ENCODE data around the gene TUBGCP3.

DNA sequence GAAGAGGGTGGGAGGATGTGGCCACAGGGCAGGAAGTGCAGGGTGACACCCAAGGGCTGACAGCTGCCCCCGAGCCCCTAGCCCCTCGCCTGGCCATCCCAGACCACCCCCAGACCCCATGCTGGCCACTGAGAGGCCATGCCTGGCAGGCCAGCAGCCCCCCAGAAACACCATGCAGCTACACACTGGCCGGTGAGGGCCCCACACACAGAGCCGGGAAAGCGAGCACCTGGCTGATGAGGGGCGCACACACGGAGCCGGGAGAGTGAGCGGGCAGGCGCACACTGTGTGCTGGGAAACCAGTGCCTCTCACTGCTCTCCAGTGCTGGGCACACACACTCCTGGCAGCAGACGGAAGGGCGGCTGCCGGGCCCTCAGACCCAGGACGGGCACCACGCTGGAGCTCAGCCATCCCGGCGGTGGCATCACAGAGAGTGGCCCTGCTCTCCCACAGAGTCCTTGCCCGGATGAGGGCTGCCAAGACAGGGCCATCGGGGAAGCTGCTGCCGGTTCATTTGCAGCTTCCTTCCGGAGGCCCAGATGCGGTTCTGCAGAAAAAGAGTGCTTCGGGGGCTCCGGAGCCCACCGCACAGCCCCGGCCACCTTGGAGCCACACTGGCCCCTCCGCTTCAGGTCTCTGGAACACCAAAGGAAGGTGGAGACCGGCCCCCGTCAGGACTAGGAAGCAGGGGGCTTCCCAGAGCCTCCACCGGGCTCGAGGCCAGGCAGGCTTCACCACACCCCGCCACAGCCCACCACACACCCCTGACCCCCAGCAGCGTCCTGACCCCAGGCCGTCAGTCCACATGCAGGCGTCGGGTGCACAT lies 135.4 kb downstream of the TUBGCP3 start:
- TF ChIP-seq CTCF (IDR thresholded peaks at IDR 0.05) (no peak), POLR2A (IDR thresholded peaks at IDR 0.05) (no peak)
